GM12872 (cell line): ENCODE results near the gene PDE3B.

Experiments
- CTCF ChIP-seq: IDR thresholded peaks from 3 replicates; pipeline ENCODE4 v1.5.1; 2011; ENCODE audit warnings: low read depth, mild to moderate bottlenecking, low read length, moderate library complexity; ENCODE audit not compliant: insufficient read depth

Gene PDE3B

DNA sequence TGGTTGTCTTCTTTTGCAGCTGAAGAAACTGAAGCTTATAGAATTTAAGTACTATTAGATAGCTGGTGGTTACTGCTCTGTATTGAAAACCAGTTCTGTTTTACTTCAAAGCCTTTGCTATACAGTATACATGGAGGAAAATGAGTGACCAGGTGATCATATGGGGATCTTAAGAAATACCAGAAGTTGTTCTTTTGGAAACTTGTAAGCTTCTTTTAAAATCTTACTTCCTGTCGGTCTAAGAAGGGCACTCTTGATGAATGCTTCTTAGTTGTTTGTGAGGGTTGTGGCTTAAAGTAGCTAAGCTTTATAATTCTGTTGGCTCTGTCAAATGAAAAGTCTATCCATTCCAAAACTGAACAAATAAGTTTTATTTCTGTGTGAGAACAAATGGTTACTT lies 55.2 kb downstream of the PDE3B start:
- TF ChIP-seq CTCF, result no peak

DNA sequence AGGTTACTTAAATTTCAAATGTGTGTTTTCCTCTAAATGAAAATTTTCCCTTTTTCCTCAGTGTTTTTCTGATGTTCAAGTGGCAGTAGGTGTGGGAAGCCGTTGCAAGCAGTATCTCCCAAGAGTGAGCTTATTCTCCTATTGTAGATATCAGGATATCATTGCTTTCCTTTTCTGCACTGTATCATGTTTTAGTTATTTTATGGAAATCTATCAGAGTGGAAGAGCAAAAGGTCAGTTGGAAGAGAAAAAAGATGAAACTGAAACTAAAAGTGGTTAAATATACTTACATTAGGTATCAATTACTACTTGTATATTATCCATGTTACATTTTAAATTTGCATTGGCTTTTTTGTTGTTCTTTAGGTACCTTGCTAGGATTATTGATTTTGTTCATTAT lies 57.0 kb downstream of the PDE3B start:
- no peak for TF ChIP-seq CTCF

DNA sequence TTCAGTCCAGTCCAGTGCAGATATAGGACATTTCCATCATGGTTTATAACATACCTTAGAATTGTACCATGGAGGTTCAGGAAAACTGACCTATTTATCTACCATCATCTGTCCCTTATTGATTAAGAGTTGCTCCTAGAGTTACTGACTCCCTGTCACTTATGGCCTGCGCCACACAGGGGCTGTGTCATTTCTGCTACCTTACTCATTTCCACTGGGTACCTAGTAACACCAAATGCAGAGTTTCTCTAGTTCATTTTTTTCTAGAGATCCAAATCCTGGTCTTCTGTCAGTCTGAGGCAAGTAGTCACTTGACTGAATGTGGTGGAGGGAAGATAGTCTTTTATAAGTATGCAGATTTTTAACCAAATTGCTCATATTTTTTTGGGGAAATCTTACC lies 59.2 kb downstream of the PDE3B start:
- TF ChIP-seq CTCF, result no peak

GRCh38 chr11:14703731-14704130 lies 60.1 kb downstream of the PDE3B start:
- TF ChIP-seq CTCF, result no peak

DNA sequence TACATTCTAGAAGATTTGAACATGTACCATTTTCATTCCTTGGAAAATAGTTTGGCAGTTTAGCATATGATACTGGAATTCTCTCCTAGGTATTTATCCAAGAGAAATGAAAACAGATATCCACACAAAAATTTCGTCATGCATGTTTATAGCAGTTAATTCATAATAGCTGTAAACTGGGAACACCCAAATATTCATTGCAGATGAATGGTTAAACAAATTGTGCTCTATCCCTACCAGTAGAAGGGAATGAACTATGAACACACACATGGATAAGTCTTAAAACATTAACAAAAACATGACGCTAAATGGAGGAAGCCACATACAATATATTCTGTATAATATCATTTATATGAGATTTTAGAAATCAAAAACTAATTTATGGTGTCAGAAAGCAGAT lies 61.5 kb downstream of the PDE3B start:
- TF ChIP-seq CTCF, result no peak

DNA sequence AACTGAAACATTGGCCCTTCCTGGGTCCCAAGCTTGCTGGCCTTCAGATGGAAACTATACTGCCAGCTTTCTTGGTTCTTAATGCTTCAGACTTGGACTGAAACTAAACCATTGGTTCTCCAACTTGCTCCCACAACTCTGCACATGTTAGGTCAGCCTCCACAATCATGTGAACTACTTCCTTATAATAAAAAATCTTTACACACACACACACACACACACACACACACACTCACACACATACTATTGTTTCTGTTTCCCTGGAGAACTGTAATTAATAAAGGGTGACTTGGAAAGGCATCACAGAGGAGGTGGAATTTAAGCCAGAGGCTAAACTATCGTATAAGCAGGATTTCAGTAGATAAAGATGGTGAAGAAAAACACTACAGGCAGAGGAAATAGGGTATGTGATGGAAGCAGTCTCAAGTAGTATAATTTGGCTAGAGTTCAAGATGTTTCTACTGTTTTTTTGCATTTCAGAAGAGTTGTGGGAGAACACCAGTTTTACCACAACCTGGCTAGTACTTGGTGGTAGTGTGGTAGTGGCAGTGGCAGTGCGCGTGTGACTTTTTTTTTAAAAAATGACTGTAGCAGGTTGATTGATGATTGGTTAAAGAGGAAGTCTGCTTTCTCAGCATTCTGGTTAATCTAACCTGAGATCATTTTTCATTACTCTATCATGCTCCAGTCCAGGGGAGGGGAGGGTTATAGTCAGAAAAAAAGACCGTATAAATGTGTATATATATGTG lies 70.1 kb downstream of the PDE3B start:
- no peak for TF ChIP-seq CTCF

GRCh38 chr11:14722496-14722895 lies 78.9 kb downstream of the PDE3B start:
- TF ChIP-seq CTCF, result no peak
